NB4 (cell line): ENCODE measurements around the gene LIPM.

ENCODE experiments used
- CTCF ChIP-seq: IDR thresholded peaks from one replicate; pipeline ENCODE4 v1.5.1; 2012; ENCODE audit warnings: low read depth, low read length
- MAX ChIP-seq: IDR thresholded peaks from 2 replicates; pipeline ENCODE4 v1.6.1; 2011; ENCODE audit warnings: low read depth, low read length
- MYC ChIP-seq: IDR thresholded peaks from 2 replicates; pipeline ENCODE4 v1.6.1; 2011; ENCODE audit warnings: low read depth, low read length
- POLR2A ChIP-seq: IDR thresholded peaks from 2 replicates; pipeline ENCODE4 v1.6.1; 2011; ENCODE audit warnings: mild to moderate bottlenecking; ENCODE audit not compliant: insufficient read length; ENCODE audit errors: extremely low read depth

- TF ChIP-seq CTCF (peak; percentile 88), MAX (peak; percentile 86), POLR2A (no peak), MYC (peak; percentile 53; the same call in 1 of the 2 replicates)
Observed at GRCh38 chr10:88835096-88835909, 32.8 kb downstream of the LIPM start.
